Raji (cell line): Measurements from ENCODE around the gene ILK.

Experiments
- POLR2A ChIP-seq: IDR thresholded peaks from 2 replicates; pipeline ENCODE4 v1.6.1; 2011; ENCODE audit warnings: low read depth, low read length, control low read depth; ENCODE audit not compliant: insufficient read depth

Gene ILK

GRCh38 chr11:6603287-6604080, at the start of gene ILK, which contains the start of gene RRP8:
Gene ILK, plus strand, starts transcription at chr11:6603774. Its CDS starts 498 bp downstream, at chr11:6604272.
Gene RRP8, minus strand, starts transcription at chr11:6603616. Its CDS starts 114 bp downstream, at chr11:6603502.
- peak; percentile 90 for TF ChIP-seq POLR2A

- TF ChIP-seq POLR2A: no peak
Observed at GRCh38 chr11:6554828-6555706, 48.5 kb upstream of the ILK start.

GRCh38 chr11:6556139-6556949, 47.2 kb upstream of the ILK start:
- TF ChIP-seq POLR2A: no peak

GRCh38 chr11:6557063-6557462, 46.5 kb upstream of the ILK start:
- no peak for TF ChIP-seq POLR2A

GRCh38 chr11:6557761-6558674, 45.6 kb upstream of the ILK start:
- TF ChIP-seq POLR2A: no peak

- no peak for TF ChIP-seq POLR2A
Observed at GRCh38 chr11:6559369-6559768, 44.2 kb upstream of the ILK start.

GRCh38 chr11:6561288-6561687, 42.3 kb upstream of the ILK start:
- no peak for TF ChIP-seq POLR2A

- no peak for TF ChIP-seq POLR2A
Observed at GRCh38 chr11:6563121-6563619, 40.4 kb upstream of the ILK start.

GRCh38 chr11:6563667-6564066, 39.9 kb upstream of the ILK start:
- no peak for TF ChIP-seq POLR2A

GRCh38 chr11:6565325-6565724, 38.2 kb upstream of the ILK start:
- no peak for TF ChIP-seq POLR2A

- no peak for TF ChIP-seq POLR2A
Observed at GRCh38 chr11:6565988-6566703, 37.4 kb upstream of the ILK start.

GRCh38 chr11:6566704-6567370, 36.7 kb upstream of the ILK start:
- no peak for TF ChIP-seq POLR2A

- no peak for TF ChIP-seq POLR2A
Observed at GRCh38 chr11:6567371-6567745, 36.2 kb upstream of the ILK start.
